CD4-positive, alpha-beta T cell (primary cell): Measurements from ENCODE around the gene PRMT1. TPM values are rescaled to one million over a fixed set of nuclear protein-coding genes. Genes with fewer than 3 reads are reported as not detected.
A peak's percentile ranks its signal among the peaks of the same experiment; 100 is the strongest.

Experiments used
- ATAC-seq: fragments of 200-7000 bp; cut with Tn5 transposase; one replicate; pipeline ENCODE4 v1.10.0; 2022; ENCODE audit warnings: mild to moderate bottlenecking; ENCODE audit not compliant: poor library complexity
- CTCF ChIA-PET: fragments of 350-600 bp; sonication (Branson Sonifier 250); formaldehyde crosslinking; loops from one replicate; lab custom pipeline; 2021; ENCODE audit warnings: antibody characterized with exemption, inconsistent platforms; lab: Charles Lee
- POLR2A ChIA-PET: fragments of 350-600 bp; sonication (Branson Sonifier 250); formaldehyde crosslinking; loops from one replicate; lab custom pipeline; 2021; ENCODE audit warnings: antibody characterized with exemption, inconsistent platforms; lab: Charles Lee
- DNase-seq, 14 experiments: peaks; one replicate each; pipeline ENCODE4 v3.0.0-alpha.2; 2013 to 2020; ENCODE audit warnings: mixed read lengths in 2 of 14
- H3K27ac ChIP-seq, 2 donors: one replicate each; pipeline versions ENCODE4 v1.5.1 to v1.7.0; 2013; ENCODE audit warnings: low read length in 2 of 2, low read depth in 1 of 2, mild to moderate bottlenecking in 1 of 2
- H3K27me3 ChIP-seq, 2 experiments: 1 replicate in 1 of 2; 2 replicates in 1 of 2; pipeline versions ENCODE4 v1.6.1 to v1.7.0; 2013; ENCODE audit warnings: low read length in 2 of 2, control low read depth in 1 of 2, mild to moderate bottlenecking in 1 of 2, moderate library complexity in 1 of 2; ENCODE audit not compliant: insufficient read depth in 2 of 2, control insufficient read depth in 1 of 2
- H3K36me3 ChIP-seq: one replicate; pipeline ENCODE4 v1.6.1; 2013; ENCODE audit warnings: low read length, control low read depth; ENCODE audit not compliant: insufficient read depth
- H3K4me1 ChIP-seq: one replicate; pipeline ENCODE4 v1.6.1; 2013; ENCODE audit warnings: low read length, control low read depth; ENCODE audit not compliant: insufficient read depth
- H3K4me3 ChIP-seq: one replicate; pipeline ENCODE4 v1.5.1; 2013; ENCODE audit warnings: mild to moderate bottlenecking, low read length, moderate library complexity
- H3K9me3 ChIP-seq, 2 experiments: 1 replicate in 1 of 2; 2 replicates in 1 of 2; pipeline versions ENCODE4 v1.6.1 to v1.7.0; 2013; ENCODE audit warnings: low read length in 2 of 2, mild to moderate bottlenecking in 2 of 2, control low read depth in 1 of 2, moderate library complexity in 1 of 2; ENCODE audit not compliant: control insufficient read depth in 1 of 2, insufficient read depth in 1 of 2
- H3K27ac Mint-ChIP-seq: one replicate; pipeline ENCODE4 v1.8.0; 2020; ENCODE audit warnings: mixed read lengths
- H3K27me3 Mint-ChIP-seq: one replicate; pipeline ENCODE4 v1.8.0; 2021; ENCODE audit warnings: mixed read lengths
- H3K36me3 Mint-ChIP-seq: one replicate; pipeline ENCODE4 v1.8.0; 2021; ENCODE audit warnings: low read depth, mixed read lengths
- H3K4me1 Mint-ChIP-seq: one replicate; pipeline ENCODE4 v1.8.0; 2021; ENCODE audit warnings: low read depth, mixed read lengths
- H3K4me3 Mint-ChIP-seq: one replicate; pipeline ENCODE4 v1.8.0; 2020; ENCODE audit warnings: mild to moderate bottlenecking, mixed read lengths
- H3K9me3 Mint-ChIP-seq: one replicate; pipeline ENCODE4 v1.8.0; 2020; ENCODE audit warnings: mixed read lengths
- CTCF ChIP-seq: fragments of 200-600 bp; IDR thresholded peaks from one replicate; pipeline ENCODE4 v1.8.0; 2022; ENCODE audit warnings: antibody characterized with exemption, mild to moderate bottlenecking
- intact Hi-C, 2 experiments: fragments of 100-400 bp; cut with DNase I in 1 of 2; cut with micrococcal nuclease in 1 of 2; formaldehyde crosslinking; loops; one replicate each; pipeline versions ENCODE4 v1.15.1 to v1.9.0; 2023 to 2025; cut with DNase I, micrococcal nuclease
- polyA plus RNA-seq, 2 donors: library from polyadenylated mRNA; unstranded; fragments of 120-200 nt; gene quantifications; one replicate each; pipeline ENCODE4 v1.2.1, GENCODE V29; 2013
- total RNA-seq, 174 experiments: library from RNA in 2 of 174; stranded (reverse) in 2 of 174; gene quantifications; one replicate each; pipeline ENCODE4 v1.2.3 and lab custom pipeline; 2021 to 2026

The PRMT1 gene
- total RNA-seq (10 to 100 TPM; 41.5 to 46.4 TPM), total RNA-seq (lab: John Stamatoyannopoulos, UW) (33.5 to 715 (median 76.9) reads per million in 172 experiments)
- 87.2 TPM for polyA plus RNA-seq (2013, experiment 1 of 2)
- 92.4 TPM for polyA plus RNA-seq (2013, experiment 2 of 2)

DNA sequence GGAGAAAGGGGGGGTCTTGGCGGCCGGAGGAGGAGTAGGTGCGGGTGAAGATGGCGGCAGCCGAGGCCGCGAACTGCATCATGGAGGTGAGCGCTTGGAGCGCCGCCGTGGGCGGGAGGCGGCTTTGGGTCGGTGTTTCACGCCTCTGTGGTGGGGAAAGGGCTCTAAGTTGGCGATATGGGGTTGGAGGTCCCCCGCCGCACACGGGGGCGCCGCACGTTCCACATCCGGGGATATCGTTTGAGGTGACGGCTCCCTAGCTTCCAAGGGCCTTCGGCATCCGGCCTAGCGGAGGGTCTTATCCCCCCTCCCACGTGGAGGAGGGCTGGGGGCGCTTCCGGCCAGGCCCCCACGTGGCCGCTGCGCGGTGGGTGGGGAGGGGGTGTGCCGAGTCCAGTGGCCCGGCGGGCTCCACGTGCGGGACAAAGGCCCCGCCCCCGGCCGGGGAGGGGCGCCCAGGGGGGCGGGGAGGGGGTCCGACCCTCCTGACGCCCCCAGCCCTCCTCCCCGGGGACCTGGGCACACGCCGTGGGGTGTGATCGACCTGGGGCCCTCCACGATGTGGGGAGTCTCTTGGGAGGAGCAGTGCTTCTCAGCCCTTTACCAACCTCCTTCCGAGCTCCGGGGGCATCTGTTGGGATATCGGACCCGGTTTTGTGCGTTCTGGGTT lies at the start of gene PRMT1:
Gene PRMT1, plus strand, starts transcription at position 41 of the 670 bp plus-strand sequence. Its CDS starts 10 bp downstream, at position 51.
- H3K27ac Mint-ChIP-seq, result peak within 1 kb of the TSS; percentile 97
- intact Hi-C loops, result loop anchor here (2.0 to 10.0 kb wide), 4 partner anchors 107 to 285 kb away; partner anchors contain the start of genes FLT3LG (in 1 of the 2) and RPS11 (in 1 of the 2)
- H3K36me3 ChIP-seq, result peaks cover 24% of the 10 kb centered on the region
- H3K4me1 Mint-ChIP-seq, result peaks cover 40% of the 10 kb centered on the region
- H3K9me3 Mint-ChIP-seq, result no peaks in the 10 kb centered on the region
- ChIA-PET CTCF (interaction anchor here (0.6 to 3.4 kb wide), 9 partner anchors 12 to 205 kb away, joined by 3 to 22 read pairs (median 3); partner anchors contain the start of genes ADM5, FLT3LG, NOSIP and PRRG2), POLR2A (interaction anchor here (0.7 to 6.6 kb wide), 32 partner anchors 9 to 226 kb away, joined by 3 to 92 read pairs (median 6); partner anchors contain the start of genes AKT1S1, ALDH16A1, AP2A1 and BCL2L12)
- peaks cover 41% of the 10 kb centered on the region for H3K36me3 Mint-ChIP-seq
- no peaks in the 10 kb centered on the region for H3K27me3 ChIP-seq
- H3K4me1 ChIP-seq, result peaks cover 51% of the 10 kb centered on the region
- H3K27ac ChIP-seq, result peak within 1 kb of the TSS; percentile 98
- H3K27me3 Mint-ChIP-seq, result no peaks in the 10 kb centered on the region
- ATAC-seq (peak; percentile 39), DNase-seq (peak in 10 of 14 experiments; percentile 24 to 80 (median 48))
- peak within 1 kb of the TSS; percentile 97 for H3K4me3 Mint-ChIP-seq
- no peaks in the 10 kb centered on the region for H3K9me3 ChIP-seq
- H3K4me3 ChIP-seq, result peak within 1 kb of the TSS; percentile 99
- TF ChIP-seq CTCF, result no peak

DNA sequence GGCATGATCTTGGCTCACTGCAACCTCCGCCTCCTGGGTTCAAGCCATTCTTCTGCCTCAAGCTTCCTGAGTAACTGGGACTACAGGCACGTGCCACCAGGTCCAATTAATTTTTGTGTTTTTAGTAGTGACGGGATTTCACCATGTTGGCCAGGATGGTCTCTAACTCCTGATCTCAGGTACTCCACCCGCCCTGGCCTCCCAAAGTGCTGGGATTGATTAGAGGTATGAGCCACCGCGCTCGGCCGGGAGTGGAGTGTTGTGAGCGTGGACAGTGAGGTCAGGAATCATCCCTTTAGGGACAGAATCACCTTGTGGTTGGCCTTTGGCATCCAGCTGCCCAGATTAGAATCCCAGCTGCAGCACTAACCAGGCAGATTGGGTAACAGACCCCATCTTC lies 47.4 kb upstream of the PRMT1 start:
- Histone ChIP-seq H3K4me1 (no peaks in the 10 kb centered on the region), H3K9me3 (no peaks in the 10 kb centered on the region), H3K4me3 (no peak overlapping the region), H3K27ac (no peak overlapping the region), H3K27me3 (no peaks in the 10 kb centered on the region), H3K36me3 (peaks cover 13% of the 10 kb centered on the region)
- peaks cover 16% of the 10 kb centered on the region for H3K36me3 Mint-ChIP-seq
- TF ChIP-seq CTCF, result no peak
- no peak overlapping the region for H3K27ac Mint-ChIP-seq
- H3K9me3 Mint-ChIP-seq, result no peaks in the 10 kb centered on the region
- H3K4me3 Mint-ChIP-seq, result no peak overlapping the region
- ChIA-PET POLR2A (interaction anchor here (2.5 kb wide), 1 partner anchor 10 kb away, joined by 11 read pairs; the partner anchor contains the start of gene RRAS), CTCF (no interaction called here)
- H3K27me3 Mint-ChIP-seq, result no peaks in the 10 kb centered on the region
- no peaks in the 10 kb centered on the region for H3K4me1 Mint-ChIP-seq
- DNase-seq (no peak), ATAC-seq (no peak)
- intact Hi-C loops, result no loop called here

GRCh38 chr19:49631014-49631588 lies 46.0 kb upstream of the PRMT1 start:
- no peak for TF ChIP-seq CTCF
- ATAC-seq (no peak), DNase-seq (no peak)
- H3K36me3 ChIP-seq, result peaks cover 5% of the 10 kb centered on the region
- no peak overlapping the region for H3K27ac ChIP-seq
- peak overlapping the region; percentile 61 for H3K27ac Mint-ChIP-seq
- intact Hi-C loops, result no loop called here
- H3K4me1 ChIP-seq, result no peaks in the 10 kb centered on the region
- no peaks in the 10 kb centered on the region for H3K9me3 Mint-ChIP-seq
- H3K27me3 Mint-ChIP-seq, result no peaks in the 10 kb centered on the region
- H3K4me3 ChIP-seq, result no peak overlapping the region
- ChIA-PET POLR2A (interaction anchor here (1.1 to 2.5 kb wide), 4 partner anchors 9 to 46 kb away, joined by 3 to 11 read pairs (median 7); partner anchors contain the start of genes PRMT1, PRR12 and RRAS), CTCF (interaction anchor here (0.7 kb wide), 1 partner anchor 575 kb away, joined by 3 read pairs; no protein-coding TSS in a partner anchor)
- no peaks in the 10 kb centered on the region for H3K9me3 ChIP-seq
- no peaks in the 10 kb centered on the region for H3K27me3 ChIP-seq
- H3K4me3 Mint-ChIP-seq, result no peak overlapping the region
- peaks cover 12% of the 10 kb centered on the region for H3K36me3 Mint-ChIP-seq
- H3K4me1 Mint-ChIP-seq, result no peaks in the 10 kb centered on the region
